ENCODE measurements around the gene PLAAT3. TPM values are rescaled to one million over a fixed set of nuclear protein-coding genes. Genes with fewer than 3 reads are reported as not detected.
"Not testable (repeated sequence)": the region's sequence is repeated elsewhere in the genome, so short reads cannot be mapped to it uniquely, and the experiment has no call there.

The PLAAT3 gene
- total RNA-seq, 2 experiments from 2014 or later = 1.8 to 3.1 TPM

DNA sequence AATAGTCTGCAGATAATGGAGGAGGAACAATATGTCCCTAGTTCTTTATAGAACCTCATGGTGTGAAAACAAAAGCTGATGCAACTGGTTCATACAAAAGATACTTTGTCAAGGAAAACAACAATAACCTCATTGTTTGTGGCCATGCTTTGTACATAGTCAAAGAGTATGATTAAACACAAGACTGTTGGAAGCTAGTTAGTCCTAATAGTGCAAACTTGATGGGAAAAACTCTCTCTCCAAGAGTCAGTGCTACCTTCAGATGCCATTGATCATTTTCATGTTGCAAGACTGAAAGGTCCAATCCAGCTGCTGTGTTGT lies 30.9 kb downstream of the PLAAT3 start:
- no peak overlapping the region for H3K27ac Mint-ChIP-seq
- H3K27me3 Mint-ChIP-seq = no peaks in the 10 kb centered on the region
- POLR2A ChIA-PET = interaction anchor here (1.1 kb wide), 1 partner anchor 16 kb away, joined by 3 read pairs; no protein-coding TSS in a partner anchor
- H3K4me1 Mint-ChIP-seq = peaks cover 9% of the 10 kb centered on the region
- intact Hi-C loops (cut with DNase I, micrococcal nuclease) = no loop called here
- H3K4me3 Mint-ChIP-seq = no peak overlapping the region
- CTCF ChIA-PET = no interaction called here
- peaks cover 23% of the 10 kb centered on the region for H3K9me3 Mint-ChIP-seq (ENCODE audit: low read depth)
- DNase-seq (no peak), ATAC-seq (no peak)
- H3K36me3 Mint-ChIP-seq (ENCODE audit: low read depth) = peaks cover 7% of the 10 kb centered on the region

GRCh38 chr11:63581224-63581623 lies 33.0 kb downstream of the PLAAT3 start:
- H3K27ac Mint-ChIP-seq; POLR2A ChIA-PET; H3K4me3 Mint-ChIP-seq; H3K4me1 Mint-ChIP-seq; H3K36me3 Mint-ChIP-seq (ENCODE audit: low read depth); DNase-seq; ATAC-seq; intact Hi-C loops (cut with DNase I, micrococcal nuclease); H3K27me3 Mint-ChIP-seq: not testable (repeated sequence)
- CTCF ChIA-PET = interaction anchor here (0.7 kb wide), 1 partner anchor 419 kb away, joined by 3 read pairs; no protein-coding TSS in a partner anchor
- peaks cover 23% of the 10 kb centered on the region for H3K9me3 Mint-ChIP-seq (ENCODE audit: low read depth)

- peaks cover 23% of the 10 kb centered on the region for H3K4me1 Mint-ChIP-seq
- CTCF ChIA-PET = not testable (repeated sequence)
Measured at GRCh38 chr11:63578882-63579281, 35.4 kb downstream of the PLAAT3 start.

GRCh38 chr11:63574856-63575602 lies 39.2 kb downstream of the PLAAT3 start:
- CTCF ChIA-PET = interaction anchor here (0.6 to 1.3 kb wide), 4 partner anchors 59 to 106 kb away, joined by 3 read pairs; no protein-coding TSS in a partner anchor
- POLR2A ChIA-PET = no interaction called here
- peaks cover 5% of the 10 kb centered on the region for H3K9me3 Mint-ChIP-seq (ENCODE audit: low read depth)
- H3K36me3 Mint-ChIP-seq (ENCODE audit: low read depth) = peaks cover 1% of the 10 kb centered on the region
- DNase-seq (no peak), ATAC-seq (peak; percentile 37)
- H3K4me3 Mint-ChIP-seq = peak overlapping the region; percentile 56
- H3K27me3 Mint-ChIP-seq = no peaks in the 10 kb centered on the region
- peaks cover 16% of the 10 kb centered on the region for H3K4me1 Mint-ChIP-seq
- intact Hi-C loops (cut with DNase I, micrococcal nuclease) = loop anchor here in 1 of 2 experiments (5.0 kb wide), 1 partner anchor 52 kb away; no protein-coding TSS in a partner anchor
- H3K27ac Mint-ChIP-seq = peak overlapping the region; percentile 79

More at GRCh38 chr11:63578882-63579281, 35.4 kb downstream of the PLAAT3 start:
- peaks cover 23% of the 10 kb centered on the region for H3K9me3 Mint-ChIP-seq (ENCODE audit: low read depth)
- intact Hi-C loops (cut with DNase I, micrococcal nuclease); DNase-seq; H3K4me3 Mint-ChIP-seq; H3K27ac Mint-ChIP-seq; H3K36me3 Mint-ChIP-seq (ENCODE audit: low read depth); H3K27me3 Mint-ChIP-seq; ATAC-seq; POLR2A ChIA-PET: not testable (repeated sequence)

DNA sequence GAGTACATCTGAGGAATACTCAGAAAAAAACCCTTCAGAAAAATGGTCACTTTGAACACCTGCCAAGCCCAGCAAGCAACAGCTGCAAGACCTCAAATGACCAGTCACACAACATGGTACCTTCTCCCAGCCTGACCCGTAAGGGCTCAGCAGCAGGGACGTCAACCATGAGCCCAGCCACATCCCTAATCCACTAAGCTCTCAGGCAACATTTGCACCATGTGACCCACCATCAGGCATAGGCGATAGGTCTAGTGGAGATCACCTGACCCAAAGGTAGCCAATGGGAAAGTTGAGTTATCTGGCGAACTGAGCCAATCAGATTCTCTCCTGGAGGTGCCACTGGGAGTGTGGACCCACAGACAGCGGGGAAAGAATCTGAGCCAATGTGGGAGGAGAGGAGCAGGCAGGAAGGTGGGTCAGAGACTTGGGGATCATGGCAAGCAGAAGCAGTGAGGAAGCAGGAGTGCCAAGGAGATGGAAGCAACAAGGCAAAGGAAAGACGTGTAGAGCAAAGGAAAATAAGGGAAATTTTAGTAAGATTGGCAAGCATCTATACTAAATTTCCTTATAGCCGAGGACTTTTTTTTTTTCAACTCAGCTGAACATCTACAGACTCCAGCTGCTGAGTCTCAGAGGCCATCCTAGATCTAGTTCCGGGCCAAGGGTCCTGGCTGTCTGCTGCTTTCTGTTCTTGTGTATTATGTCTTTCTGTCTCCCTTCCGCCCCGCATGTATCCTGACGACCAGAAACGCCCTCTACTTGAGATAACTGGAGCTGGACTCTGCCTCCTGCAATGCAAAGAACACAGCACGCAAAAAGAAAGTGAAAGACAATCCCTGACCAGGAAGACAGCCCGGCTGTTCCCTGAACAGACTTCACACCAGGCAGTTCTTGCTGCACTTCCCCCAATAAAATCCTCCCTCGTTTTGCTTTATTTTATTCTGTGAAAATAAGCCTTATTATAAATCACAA lies 40.1 kb downstream of the PLAAT3 start:
- peak; percentile 84 for ATAC-seq
- peaks cover 16% of the 10 kb centered on the region for H3K4me1 Mint-ChIP-seq
- peaks cover 3% of the 10 kb centered on the region for H3K9me3 Mint-ChIP-seq (ENCODE audit: low read depth)
- no peaks in the 10 kb centered on the region for H3K36me3 Mint-ChIP-seq (ENCODE audit: low read depth)
- peak overlapping the region; percentile 79 for H3K27ac Mint-ChIP-seq
- peak overlapping the region; percentile 56 for H3K4me3 Mint-ChIP-seq
- DNase-seq = peak; percentile 46
- ChIA-PET POLR2A (interaction anchor here (0.6 kb wide), 1 partner anchor 33 kb away, joined by 3 read pairs; no protein-coding TSS in a partner anchor), CTCF (interaction anchor here (0.6 to 1.4 kb wide), 8 partner anchors 37 to 614 kb away, joined by 3 to 8 read pairs (median 3); partner anchors contain the start of gene PLAAT4)
- intact Hi-C loops (cut with DNase I, micrococcal nuclease) = loop anchor here in 1 of 2 experiments (5.0 kb wide), 1 partner anchor 53 kb away; no protein-coding TSS in a partner anchor
- H3K27me3 Mint-ChIP-seq = no peaks in the 10 kb centered on the region

DNA sequence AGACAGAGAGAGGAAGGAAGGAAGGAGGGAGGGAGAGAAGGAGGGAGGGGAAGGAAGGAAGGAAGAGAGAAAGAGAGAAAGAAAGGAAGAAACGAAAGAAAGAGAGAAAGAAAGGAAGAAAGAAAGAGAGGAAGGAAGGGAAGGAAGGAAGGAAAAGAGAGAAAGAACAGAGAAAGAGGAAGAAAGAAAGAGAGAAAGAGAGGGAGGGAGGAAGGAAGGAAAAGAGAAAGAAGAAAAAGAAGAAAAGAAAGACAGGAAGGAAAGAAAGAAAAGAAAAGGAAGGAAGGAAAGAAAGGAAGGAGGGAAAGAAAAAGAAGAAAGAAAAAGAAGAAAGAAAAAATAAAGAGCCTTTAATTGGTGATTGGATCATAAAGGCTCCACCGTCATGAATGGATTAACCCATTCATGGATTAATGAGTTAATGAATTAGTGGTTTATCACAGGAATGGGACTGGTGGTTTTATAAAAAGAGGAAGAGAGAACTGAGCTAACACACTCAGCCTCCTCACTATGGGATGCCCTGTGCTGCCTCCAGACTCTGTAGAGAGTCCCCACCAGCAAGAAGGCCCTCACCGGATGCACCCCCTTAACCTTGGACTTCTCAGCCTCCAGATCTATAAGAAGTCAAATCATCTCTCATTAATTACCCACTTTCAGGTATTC lies 42.1 kb downstream of the PLAAT3 start:
- DNase-seq = no peak
- intact Hi-C loops (cut with DNase I, micrococcal nuclease) = loop anchor here in 1 of 2 experiments (5.0 kb wide), 1 partner anchor 55 kb away; no protein-coding TSS in a partner anchor
- H3K9me3 Mint-ChIP-seq (ENCODE audit: low read depth) = no peaks in the 10 kb centered on the region
- no peaks in the 10 kb centered on the region for H3K36me3 Mint-ChIP-seq (ENCODE audit: low read depth)
- POLR2A ChIA-PET = no interaction called here
- no peak for ATAC-seq
- peaks cover 29% of the 10 kb centered on the region for H3K4me1 Mint-ChIP-seq
- H3K27ac Mint-ChIP-seq = no peak overlapping the region
- no peaks in the 10 kb centered on the region for H3K27me3 Mint-ChIP-seq
- H3K4me3 Mint-ChIP-seq = no peak overlapping the region
- CTCF ChIA-PET = no interaction called here

- intact Hi-C loops (cut with DNase I, micrococcal nuclease) = loop anchor here in 1 of 2 experiments (5.0 to 10.0 kb wide), 2 partner anchors 295 to 1012 kb away; no protein-coding TSS in a partner anchor
- no peak for DNase-seq
- Mint-ChIP-seq H3K36me3 (ENCODE audit: low read depth) (no peaks in the 10 kb centered on the region), H3K4me1 (peaks cover 43% of the 10 kb centered on the region), H3K9me3 (ENCODE audit: low read depth) (no peaks in the 10 kb centered on the region), H3K27ac (no peak overlapping the region), H3K27me3 (no peaks in the 10 kb centered on the region), H3K4me3 (no peak overlapping the region)
- ATAC-seq = no peak
- POLR2A ChIA-PET = no interaction called here
- CTCF ChIA-PET = no interaction called here
Measured at GRCh38 chr11:63569570-63569969, 44.7 kb downstream of the PLAAT3 start.

DNA sequence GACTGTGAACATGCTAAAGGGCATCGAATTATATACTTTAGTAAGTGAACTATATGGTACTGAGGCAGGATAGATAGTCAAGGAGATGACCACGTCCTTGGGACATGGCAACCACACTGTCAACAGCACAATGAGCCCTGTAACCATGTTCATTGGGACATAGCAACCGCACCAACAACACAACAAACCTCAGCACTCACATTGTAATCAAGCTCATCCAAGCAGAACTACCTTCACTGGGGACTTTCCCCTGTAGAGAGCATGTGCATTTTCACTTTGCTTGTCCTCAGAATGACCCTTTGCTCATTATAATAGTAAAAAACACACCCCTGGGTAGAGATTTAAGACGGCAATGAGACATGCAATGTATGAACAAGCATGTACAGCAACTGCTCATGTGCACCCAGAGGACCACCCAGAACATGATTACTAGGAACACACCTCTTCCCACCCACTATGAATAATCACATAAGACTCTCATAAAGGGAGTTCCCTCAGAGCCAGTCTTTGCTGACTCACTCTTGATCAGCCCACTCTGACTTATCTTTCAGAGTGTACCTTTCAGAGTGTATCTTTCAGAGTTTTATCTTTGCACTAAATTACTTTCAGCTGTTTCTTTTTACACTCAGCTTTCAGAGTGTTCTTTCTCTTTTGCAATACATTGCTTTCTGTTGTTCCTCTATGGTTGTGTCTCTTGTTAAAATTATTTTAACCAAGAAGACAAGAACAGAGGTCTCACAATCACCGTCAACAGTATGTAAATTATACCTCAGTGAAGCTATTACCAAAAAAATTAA lies 47.0 kb downstream of the PLAAT3 start:
- ChIA-PET CTCF (interaction anchor here (1.0 to 1.4 kb wide), 6 partner anchors 13 to 124 kb away, joined by 3 to 4 read pairs (median 4); no protein-coding TSS in a partner anchor), POLR2A (interaction anchor here (0.5 to 2.0 kb wide), 9 partner anchors 13 to 266 kb away, joined by 3 to 18 read pairs (median 3); partner anchors contain the start of gene PLAAT4)
- Mint-ChIP-seq H3K4me1 (peaks cover 50% of the 10 kb centered on the region), H3K27me3 (no peaks in the 10 kb centered on the region), H3K9me3 (ENCODE audit: low read depth) (no peaks in the 10 kb centered on the region), H3K4me3 (peak overlapping the region; percentile 45), H3K27ac (peak overlapping the region; percentile 94), H3K36me3 (ENCODE audit: low read depth) (no peaks in the 10 kb centered on the region)
- DNase-seq (peak; percentile 72), ATAC-seq (peak; percentile 84)
- intact Hi-C loops (cut with DNase I, micrococcal nuclease) = loop anchor here (1.0 to 10.0 kb wide), 9 partner anchors 14 to 1010 kb away; partner anchors contain the start of genes PLAAT4 (in 1 of the 2) and RTN3 (in 1 of the 2)

DNA sequence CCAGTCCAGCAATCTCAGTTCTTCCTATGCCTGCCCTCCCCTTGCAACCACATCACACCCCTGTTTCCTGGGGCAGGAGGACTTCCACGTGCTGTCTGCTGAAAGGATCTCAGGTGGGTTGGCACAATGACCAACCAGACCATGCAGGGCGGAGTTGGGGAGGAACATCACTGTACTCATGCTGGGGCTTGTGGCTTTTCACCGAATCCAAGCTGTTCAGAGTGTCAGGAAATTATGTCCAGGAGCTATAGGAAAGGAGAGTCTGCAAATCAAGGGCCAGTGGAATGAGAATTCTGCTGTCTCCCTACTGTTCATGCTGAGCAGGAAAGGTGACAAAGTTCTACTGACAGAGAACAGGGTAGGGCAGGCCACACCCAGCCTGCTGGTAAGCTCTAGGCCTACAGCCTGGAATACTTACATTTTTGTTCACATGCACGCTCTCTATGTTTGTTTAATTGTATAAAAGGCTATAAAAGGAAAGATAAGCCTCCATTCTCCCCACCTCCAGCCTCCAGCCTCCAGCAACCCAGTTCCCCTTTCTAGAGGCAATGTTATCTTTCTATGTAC lies 49.4 kb downstream of the PLAAT3 start:
- Mint-ChIP-seq H3K4me3 (no peak overlapping the region), H3K27me3 (no peaks in the 10 kb centered on the region), H3K27ac (no peak overlapping the region), H3K9me3 (ENCODE audit: low read depth) (no peaks in the 10 kb centered on the region), H3K36me3 (ENCODE audit: low read depth) (no peaks in the 10 kb centered on the region), H3K4me1 (peaks cover 66% of the 10 kb centered on the region)
- no peak for DNase-seq
- ChIA-PET CTCF (interaction anchor here (0.6 to 1.4 kb wide), 3 partner anchors 28 to 74 kb away, joined by 3 to 4 read pairs (median 3); partner anchors contain the start of genes PLAAT4 and PLAAT5), POLR2A (no interaction called here)
- no peak for ATAC-seq
- intact Hi-C loops (cut with DNase I, micrococcal nuclease) = loop anchor here in 1 of 2 experiments (5.0 to 10.0 kb wide), 2 partner anchors 300 to 1008 kb away; no protein-coding TSS in a partner anchor
